Ammon's horn (tissue), 1 donor: Measurements from ENCODE around the gene ARL14.
"Not testable (repeated sequence)": the region's sequence is repeated elsewhere in the genome, so short reads cannot be mapped to it uniquely, and the experiment has no call there.

Source experiments
- DNase-seq: peaks from one replicate; pipeline ENCODE4 v3.0.0-alpha.2; 2016; ENCODE audit warnings: low spot score

ARL14 gene

DNA sequence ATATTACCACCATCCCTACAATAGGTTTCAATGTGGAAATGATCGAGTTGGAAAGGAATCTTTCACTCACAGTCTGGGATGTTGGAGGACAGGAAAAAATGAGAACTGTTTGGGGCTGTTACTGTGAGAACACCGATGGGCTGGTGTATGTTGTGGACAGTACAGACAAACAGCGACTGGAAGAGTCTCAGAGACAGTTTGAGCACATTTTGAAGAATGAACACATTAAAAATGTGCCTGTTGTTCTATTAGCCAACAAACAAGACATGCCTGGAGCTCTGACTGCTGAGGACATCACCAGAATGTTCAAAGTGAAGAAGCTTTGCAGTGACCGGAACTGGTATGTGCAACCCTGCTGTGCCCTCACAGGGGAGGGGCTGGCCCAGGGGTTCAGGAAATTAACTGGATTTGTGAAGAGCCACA lies 510 bp downstream of the ARL14 start:
- DNase-seq = no peak

DNA sequence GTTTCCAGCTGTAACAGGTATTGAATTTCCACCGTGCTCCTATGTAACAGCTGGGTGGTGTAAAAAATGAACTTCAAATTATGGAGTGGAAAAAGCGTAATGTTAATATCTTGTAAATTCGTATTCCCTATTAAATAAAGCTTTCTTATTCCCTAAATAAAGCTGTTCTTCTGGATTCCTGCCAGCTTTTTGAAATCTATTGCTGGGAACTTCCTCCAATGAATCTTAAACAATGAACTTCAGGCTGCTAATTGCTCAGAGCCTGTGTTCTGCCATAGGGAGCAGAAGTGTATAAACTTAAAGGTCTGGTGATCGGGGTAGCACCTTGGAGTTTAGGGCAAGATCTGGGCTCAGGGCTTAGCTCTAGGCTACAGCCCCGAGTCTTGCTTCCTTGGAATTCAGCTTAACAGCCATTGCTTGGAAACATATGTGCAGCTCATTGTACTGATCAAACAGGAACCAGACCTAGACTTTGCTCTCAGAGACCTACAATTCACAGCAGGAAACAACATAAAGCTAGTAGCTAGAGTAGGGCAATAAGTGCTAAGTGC lies 1.4 kb downstream of the ARL14 start:
- DNase-seq = no peak

DNA sequence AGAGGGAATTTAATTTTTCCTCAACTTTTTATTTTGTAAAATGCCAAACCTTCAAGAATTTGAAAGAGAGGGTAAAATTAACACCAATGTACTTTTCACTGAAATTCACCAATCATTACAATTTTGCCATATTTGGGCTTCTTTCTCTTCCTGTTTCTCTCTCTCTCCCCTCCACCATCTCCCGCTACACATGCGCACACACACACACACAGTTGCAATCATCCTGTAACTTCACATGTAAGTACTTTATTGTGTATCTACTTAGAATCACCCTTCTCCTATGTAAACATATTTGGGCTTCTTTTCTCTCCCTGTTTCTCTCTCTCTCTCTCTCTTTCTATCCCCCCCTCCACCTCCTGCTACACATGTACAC lies 7.4 kb downstream of the ARL14 start:
- DNase-seq = no peak

DNA sequence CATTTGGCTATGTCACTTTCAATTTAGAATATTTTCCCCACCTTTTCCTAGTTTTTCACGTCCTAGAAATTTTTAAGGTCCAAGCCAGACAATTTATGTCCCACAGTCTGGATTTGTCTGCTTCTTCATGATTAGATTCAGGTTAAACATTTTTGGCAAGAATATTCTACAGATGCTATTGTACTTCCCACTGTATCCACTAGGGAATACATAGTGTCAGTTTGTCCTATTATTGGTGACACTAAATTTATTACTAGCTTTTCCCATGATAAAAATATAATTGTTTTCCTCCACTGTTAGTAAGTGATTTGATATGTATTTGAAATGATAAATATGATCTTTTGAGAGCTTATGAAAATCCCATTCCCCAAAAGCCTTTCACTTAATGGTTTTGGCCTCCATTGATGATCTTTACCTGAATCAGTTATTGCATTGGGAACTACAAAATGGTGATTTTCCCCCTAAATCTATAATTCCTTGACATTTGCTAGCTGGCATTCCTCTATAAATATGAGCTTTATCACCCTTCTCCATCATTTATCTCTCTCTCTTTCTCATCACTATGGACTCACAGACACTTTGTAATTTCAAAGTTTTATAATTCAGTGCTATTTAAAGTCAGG lies 8.3 kb downstream of the ARL14 start:
- DNase-seq = no peak

DNA sequence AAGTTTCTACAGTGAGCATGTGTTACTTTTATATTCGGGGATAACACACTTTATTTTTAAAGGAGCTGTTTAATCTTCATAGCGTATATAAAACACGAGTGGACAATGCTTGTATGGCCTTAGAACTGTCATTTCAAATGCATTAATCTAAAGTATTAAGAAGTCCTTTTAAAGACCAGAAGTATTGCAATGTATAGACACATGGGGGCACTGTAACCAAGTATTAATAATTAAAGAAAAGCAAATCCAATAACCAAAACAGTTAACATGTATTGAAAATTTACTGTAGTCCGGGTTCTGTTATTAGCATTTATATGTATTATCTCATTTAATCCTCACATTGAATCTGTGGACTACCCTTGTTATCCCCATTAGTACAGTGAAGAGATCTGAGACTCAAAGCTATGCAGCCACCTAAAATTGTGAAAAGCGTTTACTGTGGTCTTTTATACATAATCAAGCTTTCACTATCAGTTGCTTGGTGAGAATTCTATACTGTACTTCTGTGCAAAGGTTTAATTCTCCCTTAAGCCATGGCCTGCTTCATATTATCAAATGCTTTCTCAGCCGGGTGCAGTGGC lies 10.1 kb downstream of the ARL14 start:
- no peak for DNase-seq

DNA sequence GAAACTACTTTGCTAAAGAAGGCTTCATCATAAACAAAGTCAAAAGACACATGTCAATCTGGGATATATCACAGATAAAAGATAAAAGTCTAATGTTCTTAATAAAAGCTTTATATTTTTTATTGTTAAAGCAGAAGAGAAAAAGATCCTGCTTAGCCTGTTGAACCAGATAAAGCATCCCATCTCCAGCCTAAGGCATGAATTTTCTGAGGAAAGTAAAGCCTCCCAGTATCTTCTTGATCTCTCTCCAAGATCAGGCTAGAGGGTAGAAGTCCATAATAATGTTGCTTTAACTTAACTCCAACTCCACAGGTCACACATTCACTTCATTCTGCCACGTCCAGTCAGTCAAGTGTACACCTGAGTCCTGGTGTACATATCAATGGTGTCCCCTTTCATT lies 14.2 kb downstream of the ARL14 start:
- DNase-seq = no peak

DNA sequence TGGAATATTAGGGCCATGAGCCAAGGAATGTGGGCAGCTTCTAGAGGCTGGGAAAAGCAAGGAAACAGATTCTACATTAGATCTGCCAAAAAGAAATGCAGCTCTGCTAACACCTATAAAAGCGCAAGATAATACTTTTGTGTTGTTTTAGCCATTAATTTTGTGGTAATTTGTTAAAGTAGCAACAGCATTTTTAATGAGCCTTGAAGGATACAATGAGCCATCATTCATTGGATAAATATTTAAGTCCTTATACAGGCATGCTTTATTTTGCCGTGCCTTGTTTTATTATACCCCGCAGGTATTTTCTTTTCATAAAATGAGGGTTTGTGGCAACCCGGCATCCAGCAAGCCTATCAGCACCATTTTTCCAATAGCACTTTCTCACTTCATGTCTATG lies 15.0 kb downstream of the ARL14 start:
- no peak for DNase-seq

DNA sequence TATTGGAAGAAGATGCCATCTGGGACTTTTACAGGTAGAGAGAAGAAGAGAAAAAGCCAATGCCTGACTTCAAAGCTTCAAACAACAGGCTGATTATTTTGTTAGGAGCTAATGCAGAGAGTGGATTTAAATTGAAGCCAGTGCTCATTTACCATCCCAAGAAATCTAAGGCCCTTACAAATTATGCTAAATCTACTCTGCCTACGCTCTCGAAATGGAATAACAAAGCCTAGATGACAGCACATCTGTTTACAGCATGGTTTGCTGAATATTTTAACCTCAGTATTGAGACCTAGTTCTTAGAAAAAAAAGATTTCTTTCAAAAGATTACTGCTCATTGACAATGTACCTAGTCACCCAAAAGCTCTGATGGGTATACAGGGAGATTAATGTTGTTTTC lies 16.2 kb downstream of the ARL14 start:
- no peak for DNase-seq

DNA sequence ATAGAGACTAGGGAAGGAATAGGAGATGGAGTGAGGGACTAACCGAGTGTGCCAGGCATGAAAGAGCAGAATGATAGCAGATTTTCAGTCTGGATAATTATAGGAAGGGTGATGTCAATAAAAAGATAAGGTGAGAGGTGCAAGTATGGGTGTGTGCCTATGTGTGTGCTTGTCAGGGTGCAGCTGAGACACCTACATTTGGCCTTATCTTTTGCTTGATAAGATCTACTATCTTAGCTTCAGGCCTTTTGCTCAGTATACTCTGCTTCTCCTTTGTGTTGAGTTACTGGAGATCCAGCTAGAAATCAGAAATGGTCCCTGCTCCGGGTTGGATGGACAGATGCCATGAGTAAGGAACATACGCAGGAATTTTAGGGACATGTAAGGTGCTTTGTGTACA lies 17.4 kb downstream of the ARL14 start:
- DNase-seq = no peak

DNA sequence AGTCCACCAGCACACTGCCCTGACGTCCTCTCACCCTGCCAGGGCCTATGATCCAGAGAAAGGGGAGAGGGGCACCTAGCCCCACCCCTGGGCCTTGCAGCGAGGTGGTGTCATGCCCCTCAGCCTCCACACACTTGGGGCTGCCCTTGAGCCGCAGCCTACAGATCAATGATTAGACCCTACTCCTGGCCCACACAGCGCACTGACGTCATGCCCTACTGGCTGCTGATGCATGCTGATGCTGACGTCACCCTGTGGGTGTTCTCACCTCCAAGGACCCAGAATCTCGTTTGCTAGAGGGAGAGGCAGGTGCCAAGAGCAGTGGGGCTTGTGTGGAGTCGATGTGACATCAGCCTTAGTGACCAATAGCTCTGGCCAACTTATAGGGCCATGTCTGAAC lies 18.0 kb downstream of the ARL14 start:
- DNase-seq = no peak

DNA sequence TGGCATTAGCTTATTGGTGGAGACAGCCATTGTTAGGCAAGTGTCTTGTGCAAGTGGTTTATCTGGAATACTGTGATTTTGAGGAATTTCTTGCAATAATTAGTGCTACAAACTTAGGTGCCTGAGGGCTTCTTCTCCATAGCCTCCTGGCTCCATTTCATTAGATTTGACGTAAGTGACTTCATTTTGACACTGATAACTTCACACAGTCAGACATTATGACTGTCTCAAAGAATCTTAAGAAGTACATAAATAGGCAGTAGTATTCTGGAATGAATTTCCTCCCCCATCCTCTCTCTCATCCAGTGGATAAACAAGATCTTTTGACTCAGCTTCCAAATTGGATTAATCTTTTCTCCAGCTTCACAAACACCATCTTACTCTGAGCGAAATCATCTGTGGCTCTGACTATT lies 19.0 kb downstream of the ARL14 start:
- DNase-seq = no peak

DNA sequence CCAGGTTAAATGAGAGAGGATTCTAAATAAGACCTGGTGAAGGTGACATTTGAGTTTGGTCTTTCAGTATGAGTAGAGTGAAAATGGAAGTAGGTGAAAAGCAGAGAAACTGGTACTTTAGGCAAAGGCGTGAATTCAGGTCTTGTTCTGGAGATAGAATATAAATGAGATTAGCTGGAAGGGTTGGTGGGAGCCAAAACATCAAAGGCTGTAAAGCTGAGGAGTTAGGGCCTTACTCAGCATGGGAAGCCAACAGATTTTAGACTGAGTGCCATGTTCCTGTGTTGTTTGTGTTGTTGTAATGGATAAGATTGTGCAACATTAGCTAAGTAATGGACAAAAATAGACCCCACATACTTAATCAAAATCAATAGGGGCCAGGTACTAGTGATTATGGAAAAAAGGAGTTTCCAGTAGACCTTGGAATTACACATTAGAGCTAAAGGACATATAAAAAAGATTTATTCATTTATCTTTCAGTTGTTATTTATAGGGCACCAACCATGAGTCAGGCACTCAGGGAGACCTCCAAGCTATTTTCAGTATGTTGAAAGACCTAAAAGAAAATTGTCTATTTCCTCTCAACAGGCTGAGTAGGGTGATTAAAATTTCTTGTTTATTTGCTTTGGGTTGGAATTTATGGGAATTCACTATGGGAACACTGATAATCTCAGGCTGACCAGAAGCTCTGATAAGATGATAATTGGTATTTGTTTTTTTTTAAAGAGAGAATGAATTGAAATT lies 20.8 kb downstream of the ARL14 start:
- no peak for DNase-seq

DNA sequence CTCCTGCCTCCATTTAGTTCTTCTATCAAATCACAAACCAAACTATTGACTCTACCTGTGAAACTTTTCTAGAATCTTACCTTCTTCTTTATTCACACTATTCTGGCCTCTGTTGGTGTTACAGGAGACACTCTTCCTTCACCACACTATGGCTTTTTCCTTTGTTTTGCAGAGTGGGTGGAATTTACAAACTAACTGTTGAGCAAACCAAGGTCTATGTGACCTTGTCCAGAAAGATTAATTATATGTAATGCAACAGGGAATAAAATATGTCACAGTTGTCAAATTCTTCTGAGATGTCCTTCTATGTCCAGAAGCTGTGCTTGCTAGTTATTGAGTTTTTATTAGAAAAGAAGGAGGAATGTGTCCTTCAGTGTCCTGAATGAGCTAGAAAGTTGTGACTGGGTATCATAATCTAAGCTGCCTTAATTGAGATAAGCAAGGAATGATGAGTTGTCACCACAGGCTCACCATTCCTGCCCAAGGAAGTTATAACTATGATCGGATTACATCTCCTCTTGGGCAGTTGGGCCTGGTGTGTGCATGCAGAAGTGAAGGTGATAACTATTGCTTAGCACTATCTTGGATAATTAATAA lies 21.7 kb downstream of the ARL14 start:
- no peak for DNase-seq

DNA sequence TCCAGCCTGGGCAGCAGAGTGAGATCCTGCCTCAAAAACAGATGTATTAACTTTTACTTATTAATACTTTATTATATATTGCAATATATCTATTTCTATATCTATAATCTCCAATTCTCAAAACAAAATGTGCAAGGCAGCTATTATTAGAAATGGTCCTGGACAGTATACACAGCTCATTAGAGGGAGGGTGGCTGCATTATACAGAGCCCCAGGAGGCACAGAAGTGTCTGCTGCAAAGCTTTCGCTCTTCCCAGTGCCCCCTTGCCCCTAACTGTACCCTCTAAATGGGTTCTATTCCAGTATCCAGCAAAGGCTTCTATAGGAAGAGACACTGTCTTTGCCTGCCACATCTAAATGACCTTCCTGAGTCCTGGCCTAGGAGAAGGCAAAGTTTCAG lies 24.5 kb downstream of the ARL14 start:
- no peak for DNase-seq

DNA sequence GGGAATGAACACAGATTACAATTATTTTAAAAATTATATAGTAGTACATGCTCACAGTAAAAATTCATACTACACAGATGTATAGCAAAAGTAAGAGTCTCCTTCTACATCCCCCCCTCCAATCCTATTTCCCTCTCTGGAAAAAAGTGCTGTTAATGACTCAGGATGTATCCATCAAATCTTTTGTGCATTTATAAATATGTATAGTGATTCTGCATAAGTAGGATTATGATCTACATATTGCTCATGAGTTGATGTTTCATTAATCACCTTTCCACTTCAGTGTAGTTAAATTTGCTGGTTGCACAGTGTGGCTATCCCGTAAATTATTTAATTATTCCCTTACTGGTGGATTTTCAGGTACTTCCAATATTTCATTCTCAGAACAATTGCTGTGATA lies 25.3 kb downstream of the ARL14 start:
- DNase-seq = no peak

DNA sequence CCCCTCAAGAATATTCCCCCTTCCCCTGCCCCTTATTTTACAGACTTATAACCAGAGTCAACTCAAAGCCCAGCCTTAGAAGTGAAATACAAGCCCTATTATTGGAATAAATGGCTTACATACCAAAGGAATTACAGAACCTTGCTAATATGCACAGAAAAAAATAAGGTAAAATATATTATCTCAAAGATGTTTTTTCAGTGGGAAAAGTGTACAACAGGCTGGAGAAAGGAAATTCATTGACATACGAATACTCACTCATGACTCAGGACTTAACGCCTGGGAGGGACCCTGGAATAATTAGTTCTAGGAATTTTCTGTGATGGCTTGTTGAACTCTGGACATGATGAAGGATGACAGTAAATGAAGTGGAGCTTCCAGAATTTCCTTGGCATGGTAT lies 27.0 kb downstream of the ARL14 start:
- no peak for DNase-seq

DNA sequence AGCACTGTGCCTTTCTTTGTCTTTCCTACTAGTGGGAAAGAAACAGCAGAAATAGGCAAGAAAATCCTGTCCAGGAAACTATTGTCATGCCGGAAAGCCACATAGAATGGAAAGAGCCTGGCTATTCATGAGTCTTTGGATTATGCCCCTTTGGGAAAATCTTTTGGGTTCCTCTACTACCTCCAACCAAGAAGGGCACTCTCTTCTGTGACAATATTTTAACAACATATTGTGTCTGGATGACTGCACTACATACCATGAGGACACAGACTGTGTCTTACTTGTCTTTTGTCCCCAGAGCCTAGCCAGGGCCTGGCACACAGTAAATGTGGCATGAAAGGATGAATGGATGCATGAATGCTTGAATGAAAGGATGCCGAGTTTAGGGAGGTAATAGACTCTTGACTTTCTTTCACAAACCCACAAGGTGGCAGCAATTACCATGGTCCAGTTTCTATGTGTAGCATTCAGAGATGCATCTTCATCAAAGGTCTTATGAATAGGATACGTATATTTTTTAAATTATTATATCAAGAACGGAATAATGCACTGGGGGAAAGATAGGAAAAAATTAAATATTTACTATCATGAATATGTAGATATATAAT lies 30.3 kb downstream of the ARL14 start:
- peak; percentile 87 for DNase-seq

DNA sequence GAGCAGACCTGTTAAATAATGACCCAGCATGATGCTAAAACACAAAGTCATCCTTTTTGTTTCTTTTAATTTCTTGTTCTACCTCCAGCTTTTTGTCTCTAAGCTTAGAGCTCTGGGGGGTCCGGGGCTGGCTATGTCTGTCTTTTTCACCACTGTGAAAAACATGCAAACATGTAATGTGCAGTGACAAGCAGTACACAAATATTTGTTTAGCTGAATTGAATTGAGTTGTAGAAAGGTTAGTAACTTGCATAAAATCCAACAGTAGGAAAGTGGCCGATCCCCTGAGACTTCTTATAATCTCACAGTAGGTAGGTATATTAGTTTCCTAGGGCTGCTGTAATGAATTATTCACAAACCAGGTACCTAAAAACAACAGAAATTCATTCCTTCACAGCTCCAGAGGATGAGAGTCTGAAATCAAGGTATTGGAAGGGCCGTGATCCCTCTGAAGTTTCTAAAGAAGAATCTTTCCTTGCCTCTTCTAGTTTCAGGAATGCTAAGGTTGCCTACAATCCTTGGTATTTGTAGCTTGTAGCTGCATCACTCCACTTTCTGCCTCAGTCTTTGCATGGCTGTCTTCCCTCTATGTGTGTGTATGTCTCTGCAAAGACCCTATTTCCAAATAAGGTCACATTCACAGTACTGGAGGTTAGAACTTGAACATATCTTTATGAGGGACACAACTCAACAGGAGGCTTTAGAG lies 32.7 kb downstream of the ARL14 start:
- DNase-seq = no peak

DNA sequence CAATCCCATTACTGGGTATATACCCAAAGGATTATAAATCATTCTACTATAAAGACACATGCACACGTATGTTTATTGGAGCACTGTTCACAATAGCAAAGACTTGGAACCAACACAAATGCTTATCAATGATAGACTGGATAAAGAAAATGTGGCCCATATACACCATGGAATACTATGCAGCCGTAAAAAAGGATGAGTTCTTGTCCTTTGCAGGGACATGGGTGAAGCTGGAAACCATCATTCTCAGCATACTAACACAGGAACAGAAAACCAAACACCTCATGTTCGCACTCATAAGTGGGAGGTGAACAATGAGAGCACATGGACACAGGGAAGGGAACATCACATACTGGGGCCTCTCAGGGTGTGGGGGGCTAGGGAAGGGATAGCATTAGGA lies 36.2 kb downstream of the ARL14 start:
- DNase-seq = not testable (repeated sequence)

DNA sequence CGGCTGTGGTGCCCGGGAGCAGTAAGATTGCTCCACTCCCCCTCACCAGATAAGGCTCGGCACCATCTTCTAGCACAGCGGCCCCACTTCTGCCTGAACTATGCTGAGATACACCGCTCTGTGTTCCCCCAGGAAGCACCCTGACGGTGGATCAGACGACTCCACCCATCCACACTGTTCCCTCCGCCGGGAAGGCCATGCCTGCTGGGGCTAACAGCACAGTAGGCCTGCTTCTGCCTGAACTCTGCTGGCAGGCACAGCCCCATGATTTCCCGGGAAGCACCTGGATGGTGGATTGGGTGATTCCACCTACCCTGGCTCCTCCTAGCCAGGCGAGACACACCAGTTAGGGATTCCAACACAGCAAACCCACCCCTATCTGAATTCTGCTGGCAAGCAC lies 42.8 kb downstream of the ARL14 start:
- DNase-seq = no peak

DNA sequence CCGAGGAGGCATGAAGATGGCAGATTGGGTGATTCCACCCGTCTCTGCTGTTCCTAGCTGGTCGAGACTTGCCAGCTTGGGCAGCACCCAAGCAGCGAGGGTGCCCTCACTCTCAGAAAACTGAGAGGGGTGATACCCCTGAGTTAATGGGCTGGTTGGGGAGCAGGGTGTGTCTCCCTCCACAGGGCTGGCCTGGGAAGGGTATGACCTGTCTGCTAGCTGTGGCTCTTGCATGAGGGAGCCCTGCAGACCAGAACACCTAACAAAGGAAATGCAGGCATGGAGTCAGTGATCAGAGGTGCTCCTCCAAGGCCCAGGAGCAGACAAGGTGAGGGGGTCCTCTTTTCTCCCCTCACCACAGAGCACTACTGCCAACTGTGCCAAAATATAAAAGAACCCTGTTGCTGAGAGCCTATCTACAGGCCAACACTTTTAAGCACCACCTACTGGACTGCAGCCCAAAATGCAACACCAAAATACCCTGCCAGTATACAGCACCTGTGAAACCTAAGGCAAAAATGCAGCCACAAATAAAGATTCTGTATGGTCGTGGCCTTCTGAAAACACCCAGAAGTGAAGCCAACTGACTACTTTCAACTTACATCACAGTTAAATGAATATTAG lies 43.3 kb downstream of the ARL14 start:
- no peak for DNase-seq
